ENCODE results near the gene MCEMP1. TPM values are rescaled to one million over a fixed set of nuclear protein-coding genes. Genes with fewer than 3 reads are reported as not detected.

The MCEMP1 gene
- total RNA-seq, 1 experiment from 2014 or later, result 0.44 TPM

DNA sequence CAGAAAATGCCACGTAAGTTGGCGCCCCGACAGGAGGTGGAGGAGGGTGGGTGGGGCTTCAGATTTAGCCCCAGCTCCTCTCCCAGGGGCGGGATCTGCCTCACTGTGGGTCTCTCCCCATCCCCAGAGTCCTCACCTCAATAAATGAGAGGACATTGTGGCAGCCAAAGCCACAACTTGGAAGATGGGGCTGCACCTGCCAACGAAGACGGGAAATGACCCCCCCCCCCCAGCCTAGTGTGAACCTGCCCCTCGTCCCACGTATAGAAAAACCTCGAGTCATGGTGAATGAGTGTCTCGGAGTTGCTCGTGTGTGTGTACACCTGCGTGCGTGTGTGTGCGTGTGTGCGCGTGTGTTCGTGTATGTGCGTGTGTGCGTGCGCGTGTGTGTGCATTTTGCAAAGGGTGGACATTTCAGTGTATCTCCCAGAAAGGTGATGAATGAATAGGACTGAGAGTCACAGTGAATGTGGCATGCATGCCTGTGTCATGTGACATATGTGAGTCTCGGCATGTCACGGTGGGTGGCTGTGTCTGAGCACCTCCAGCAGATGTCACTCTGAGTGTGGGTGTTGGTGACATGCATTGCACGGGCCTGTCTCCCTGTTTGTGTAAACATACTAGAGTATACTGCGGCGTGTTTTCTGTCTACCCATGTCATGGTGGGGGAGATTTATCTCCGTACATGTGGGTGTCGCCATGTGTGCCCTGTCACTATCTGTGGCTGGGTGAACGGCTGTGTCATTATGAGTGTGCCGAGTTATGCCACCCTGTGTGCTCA lies 2.3 kb downstream of the MCEMP1 start:
- H3K27ac Mint-ChIP-seq (ENCODE audit: low read depth, unreplicated experiment), result no peak overlapping the region
- H3K27me3 Mint-ChIP-seq (ENCODE audit: insufficient read depth, unreplicated experiment), result no peaks in the 10 kb centered on the region
- CTCF ChIA-PET, result interaction anchor here (0.6 to 1.7 kb wide), 8 partner anchors 20 to 303 kb away, joined by 3 to 7 read pairs (median 4); no protein-coding TSS in a partner anchor
- POLR2A ChIA-PET, result interaction anchor here (0.7 to 1.0 kb wide), 2 partner anchors 113 to 603 kb away, joined by 3 read pairs; no protein-coding TSS in a partner anchor
- no TSS peak for BruUV-seq (replicated peaks)
- TF ChIP-seq, protein P1, sequence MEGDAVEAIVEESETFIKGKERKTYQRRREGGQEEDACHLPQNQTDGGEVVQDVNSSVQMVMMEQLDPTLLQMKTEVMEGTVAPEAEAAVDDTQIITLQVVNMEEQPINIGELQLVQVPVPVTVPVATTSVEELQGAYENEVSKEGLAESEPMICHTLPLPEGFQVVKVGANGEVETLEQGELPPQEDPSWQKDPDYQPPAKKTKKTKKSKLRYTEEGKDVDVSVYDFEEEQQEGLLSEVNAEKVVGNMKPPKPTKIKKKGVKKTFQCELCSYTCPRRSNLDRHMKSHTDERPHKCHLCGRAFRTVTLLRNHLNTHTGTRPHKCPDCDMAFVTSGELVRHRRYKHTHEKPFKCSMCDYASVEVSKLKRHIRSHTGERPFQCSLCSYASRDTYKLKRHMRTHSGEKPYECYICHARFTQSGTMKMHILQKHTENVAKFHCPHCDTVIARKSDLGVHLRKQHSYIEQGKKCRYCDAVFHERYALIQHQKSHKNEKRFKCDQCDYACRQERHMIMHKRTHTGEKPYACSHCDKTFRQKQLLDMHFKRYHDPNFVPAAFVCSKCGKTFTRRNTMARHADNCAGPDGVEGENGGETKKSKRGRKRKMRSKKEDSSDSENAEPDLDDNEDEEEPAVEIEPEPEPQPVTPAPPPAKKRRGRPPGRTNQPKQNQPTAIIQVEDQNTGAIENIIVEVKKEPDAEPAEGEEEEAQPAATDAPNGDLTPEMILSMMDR (IDR thresholded peaks at IDR 0.05; ENCODE audit: unreplicated experiment), result no peak
- H3K9me3 Mint-ChIP-seq (ENCODE audit: unreplicated experiment), result no peaks in the 10 kb centered on the region
- peaks cover 6% of the 10 kb centered on the region for H3K4me1 Mint-ChIP-seq (ENCODE audit: insufficient read depth, unreplicated experiment)
- DNase-seq (ENCODE audit: unreplicated experiment), result no peak
- intact Hi-C loops (cut with micrococcal nuclease), result no loop called here
- no peak overlapping the region for H3K4me3 Mint-ChIP-seq (ENCODE audit: unreplicated experiment)
- peaks cover 23% of the 10 kb centered on the region for H3K36me3 Mint-ChIP-seq (ENCODE audit: insufficient read depth, unreplicated experiment)

DNA sequence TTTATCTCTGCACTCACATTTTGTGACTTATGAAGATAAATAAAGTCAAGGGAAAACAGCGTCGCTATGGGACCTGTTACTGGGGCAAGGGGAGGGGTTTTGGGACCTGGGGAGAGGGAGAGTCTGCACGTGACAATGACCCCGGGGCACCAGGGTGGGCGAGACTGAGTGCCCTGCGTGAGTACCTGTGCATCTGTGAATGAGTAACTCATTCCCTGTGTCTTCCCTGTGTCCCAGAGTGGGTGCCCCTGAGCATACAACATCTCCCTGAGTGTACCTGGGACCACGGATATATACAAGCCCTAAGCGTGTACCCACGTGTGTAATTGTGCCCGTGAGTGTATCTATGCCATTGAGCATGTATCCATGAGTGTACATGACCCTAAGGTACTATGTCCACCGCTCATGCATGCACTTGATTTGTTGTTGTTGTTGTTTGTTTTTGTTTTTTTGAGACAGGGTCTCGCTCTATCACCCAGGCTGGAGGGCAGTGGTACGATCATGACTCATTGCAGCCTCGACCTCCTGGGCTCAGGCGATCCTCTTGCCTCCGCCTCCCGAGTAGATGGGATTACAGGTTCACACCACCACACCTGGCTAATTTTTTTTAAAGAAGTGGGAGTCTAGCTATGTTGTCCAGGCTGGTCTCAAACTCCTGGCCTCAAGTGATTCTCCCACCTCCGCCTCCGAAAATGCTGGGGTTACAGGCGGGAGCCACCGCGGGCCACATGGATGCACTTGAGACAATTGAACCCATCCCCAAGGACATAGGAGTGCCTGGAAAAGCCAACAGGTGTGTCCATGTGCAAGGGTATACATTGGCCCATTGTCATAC lies 3.1 kb downstream of the MCEMP1 start:
- BruUV-seq (replicated peaks), result no TSS peak
- intact Hi-C loops (cut with micrococcal nuclease), result loop anchor here (1.0 kb wide), 3 partner anchors 28 to 326 kb away; no protein-coding TSS in a partner anchor

DNA sequence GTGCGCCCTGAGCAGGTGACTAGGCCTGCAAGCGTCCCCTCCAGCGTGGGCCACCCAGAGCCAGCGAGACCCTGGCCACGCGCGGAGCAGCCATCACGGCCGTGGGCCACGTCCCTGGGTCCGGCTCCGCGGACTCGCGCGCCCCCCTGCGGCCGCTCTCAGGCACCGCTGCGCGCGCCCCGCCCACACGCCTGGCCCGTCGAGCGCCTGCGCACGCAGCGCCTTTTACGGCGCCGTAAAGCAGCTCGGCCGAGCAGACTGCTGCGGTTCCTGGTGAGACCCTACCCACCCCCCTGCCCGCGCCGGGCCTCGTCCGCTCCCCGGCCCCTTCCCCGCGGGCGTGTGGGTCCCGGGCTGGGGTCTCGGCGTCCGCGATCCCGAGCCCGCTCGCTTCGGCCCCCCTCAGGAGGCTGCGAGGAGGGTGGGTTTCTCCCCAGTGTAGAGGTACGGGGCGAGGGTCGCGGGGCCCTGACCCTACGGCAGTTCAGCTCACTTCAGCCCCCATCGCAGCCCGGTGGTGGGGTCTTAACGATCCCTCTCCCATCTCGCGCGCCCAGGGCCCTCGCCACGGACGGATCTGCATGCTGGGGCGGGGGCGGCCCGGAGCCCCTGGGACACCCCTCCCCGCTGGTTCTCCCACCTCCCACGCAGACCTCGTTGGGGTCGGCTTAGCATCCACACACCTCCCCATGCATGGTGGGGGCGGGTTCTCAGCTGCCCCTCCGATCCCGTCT lies 3.9 kb downstream of the MCEMP1 start, which contains the start of gene TRAPPC5:
TRAPPC5 (plus strand) TSS at position 228 of the 734 bp plus-strand sequence. CDS start 1,421 bp downstream, outside the sequence.
- Mint-ChIP-seq H3K36me3 (ENCODE audit: insufficient read depth, unreplicated experiment) (peaks cover 31% of the 10 kb centered on the region), H3K27ac (ENCODE audit: low read depth, unreplicated experiment) (peak within 1 kb of the TSS; percentile 66), H3K27me3 (ENCODE audit: insufficient read depth, unreplicated experiment) (no peaks in the 10 kb centered on the region), H3K4me3 (ENCODE audit: unreplicated experiment) (peak within 1 kb of the TSS; percentile 84), H3K4me1 (ENCODE audit: insufficient read depth, unreplicated experiment) (peaks cover 14% of the 10 kb centered on the region), H3K9me3 (ENCODE audit: unreplicated experiment) (no peaks in the 10 kb centered on the region)
- CTCF ChIA-PET, result interaction anchor here (0.6 to 2.8 kb wide), 64 partner anchors 8 to 1830 kb away, joined by 3 to 31 read pairs (median 4); partner anchors contain the start of genes ALKBH7, CAMSAP3, CD209 and CLEC4M
- TF ChIP-seq, protein P1 (IDR thresholded peaks at IDR 0.05; ENCODE audit: unreplicated experiment), result peak; percentile 96
- peak; percentile 74 for DNase-seq (ENCODE audit: unreplicated experiment)
- intact Hi-C loops (cut with micrococcal nuclease), result loop anchor here (1.0 kb wide), 4 partner anchors 28 to 326 kb away; no protein-coding TSS in a partner anchor
- POLR2A ChIA-PET, result interaction anchor here (0.6 to 2.2 kb wide), 17 partner anchors 11 to 326 kb away, joined by 3 to 27 read pairs (median 4); partner anchors contain the start of genes PET100 and XAB2
- BruUV-seq (replicated peaks), result no TSS peak

More for the DNA sequence above, 3.1 kb downstream of the MCEMP1 start:
- Mint-ChIP-seq H3K9me3 (ENCODE audit: unreplicated experiment) (no peaks in the 10 kb centered on the region), H3K27me3 (ENCODE audit: insufficient read depth, unreplicated experiment) (no peaks in the 10 kb centered on the region), H3K4me1 (ENCODE audit: insufficient read depth, unreplicated experiment) (peaks cover 6% of the 10 kb centered on the region), H3K27ac (ENCODE audit: low read depth, unreplicated experiment) (no peak overlapping the region), H3K36me3 (ENCODE audit: insufficient read depth, unreplicated experiment) (peaks cover 26% of the 10 kb centered on the region), H3K4me3 (ENCODE audit: unreplicated experiment) (peak overlapping the region; percentile 84)
- ChIA-PET CTCF (interaction anchor here (0.6 to 2.8 kb wide), 33 partner anchors 9 to 579 kb away, joined by 3 to 31 read pairs (median 5); partner anchors contain the start of genes CAMSAP3, CLEC4M, PET100 and STXBP2), POLR2A (interaction anchor here (0.6 to 2.2 kb wide), 12 partner anchors 10 to 326 kb away, joined by 3 to 27 read pairs (median 4); partner anchors contain the start of genes PET100 and XAB2)
- no peak for DNase-seq (ENCODE audit: unreplicated experiment)
- TF ChIP-seq, protein P1 (IDR thresholded peaks at IDR 0.05; ENCODE audit: unreplicated experiment), result no peak

Measured in MCF 10A (cell line).